Panc1 (cell line): ENCODE data around the gene NETO1.

ENCODE experiments used
- CTCF ChIP-seq: fragments of 450-650 bp; IDR thresholded peaks from 2 replicates; pipeline ENCODE4 v1.5.1; 2017; ENCODE audit warnings: mild to moderate bottlenecking
- TF ChIP-seq, protein P1 (sequence below), 2 experiments: IDR thresholded peaks; 2 replicates each; pipeline ENCODE4 v1.6.1; 2011 to 2012; ENCODE audit warnings: low read depth in 2 of 2, control low read depth in 1 of 2, low read length in 1 of 2, mild to moderate bottlenecking in 1 of 2, moderate library complexity in 1 of 2; ENCODE audit not compliant: insufficient read depth in 1 of 2

GRCh38 chr18:72742002-72742401 lies 125.8 kb downstream of the NETO1 start:
- TF ChIP-seq, protein P1, sequence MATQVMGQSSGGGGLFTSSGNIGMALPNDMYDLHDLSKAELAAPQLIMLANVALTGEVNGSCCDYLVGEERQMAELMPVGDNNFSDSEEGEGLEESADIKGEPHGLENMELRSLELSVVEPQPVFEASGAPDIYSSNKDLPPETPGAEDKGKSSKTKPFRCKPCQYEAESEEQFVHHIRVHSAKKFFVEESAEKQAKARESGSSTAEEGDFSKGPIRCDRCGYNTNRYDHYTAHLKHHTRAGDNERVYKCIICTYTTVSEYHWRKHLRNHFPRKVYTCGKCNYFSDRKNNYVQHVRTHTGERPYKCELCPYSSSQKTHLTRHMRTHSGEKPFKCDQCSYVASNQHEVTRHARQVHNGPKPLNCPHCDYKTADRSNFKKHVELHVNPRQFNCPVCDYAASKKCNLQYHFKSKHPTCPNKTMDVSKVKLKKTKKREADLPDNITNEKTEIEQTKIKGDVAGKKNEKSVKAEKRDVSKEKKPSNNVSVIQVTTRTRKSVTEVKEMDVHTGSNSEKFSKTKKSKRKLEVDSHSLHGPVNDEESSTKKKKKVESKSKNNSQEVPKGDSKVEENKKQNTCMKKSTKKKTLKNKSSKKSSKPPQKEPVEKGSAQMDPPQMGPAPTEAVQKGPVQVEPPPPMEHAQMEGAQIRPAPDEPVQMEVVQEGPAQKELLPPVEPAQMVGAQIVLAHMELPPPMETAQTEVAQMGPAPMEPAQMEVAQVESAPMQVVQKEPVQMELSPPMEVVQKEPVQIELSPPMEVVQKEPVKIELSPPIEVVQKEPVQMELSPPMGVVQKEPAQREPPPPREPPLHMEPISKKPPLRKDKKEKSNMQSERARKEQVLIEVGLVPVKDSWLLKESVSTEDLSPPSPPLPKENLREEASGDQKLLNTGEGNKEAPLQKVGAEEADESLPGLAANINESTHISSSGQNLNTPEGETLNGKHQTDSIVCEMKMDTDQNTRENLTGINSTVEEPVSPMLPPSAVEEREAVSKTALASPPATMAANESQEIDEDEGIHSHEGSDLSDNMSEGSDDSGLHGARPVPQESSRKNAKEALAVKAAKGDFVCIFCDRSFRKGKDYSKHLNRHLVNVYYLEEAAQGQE (IDR thresholded peaks at IDR 0.05; ENCODE audit: insufficient read depth in 1 of 2, low read depth in 2 of 2, low read length in 1 of 2), result no peak
- no peak for TF ChIP-seq CTCF
